ENCODE data around the gene FARP2.

- TF ChIP-seq, protein P1, sequence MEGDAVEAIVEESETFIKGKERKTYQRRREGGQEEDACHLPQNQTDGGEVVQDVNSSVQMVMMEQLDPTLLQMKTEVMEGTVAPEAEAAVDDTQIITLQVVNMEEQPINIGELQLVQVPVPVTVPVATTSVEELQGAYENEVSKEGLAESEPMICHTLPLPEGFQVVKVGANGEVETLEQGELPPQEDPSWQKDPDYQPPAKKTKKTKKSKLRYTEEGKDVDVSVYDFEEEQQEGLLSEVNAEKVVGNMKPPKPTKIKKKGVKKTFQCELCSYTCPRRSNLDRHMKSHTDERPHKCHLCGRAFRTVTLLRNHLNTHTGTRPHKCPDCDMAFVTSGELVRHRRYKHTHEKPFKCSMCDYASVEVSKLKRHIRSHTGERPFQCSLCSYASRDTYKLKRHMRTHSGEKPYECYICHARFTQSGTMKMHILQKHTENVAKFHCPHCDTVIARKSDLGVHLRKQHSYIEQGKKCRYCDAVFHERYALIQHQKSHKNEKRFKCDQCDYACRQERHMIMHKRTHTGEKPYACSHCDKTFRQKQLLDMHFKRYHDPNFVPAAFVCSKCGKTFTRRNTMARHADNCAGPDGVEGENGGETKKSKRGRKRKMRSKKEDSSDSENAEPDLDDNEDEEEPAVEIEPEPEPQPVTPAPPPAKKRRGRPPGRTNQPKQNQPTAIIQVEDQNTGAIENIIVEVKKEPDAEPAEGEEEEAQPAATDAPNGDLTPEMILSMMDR (IDR thresholded peaks at IDR 0.05; ENCODE audit: low read depth, low read length, missing input control): no peak
- no peak for TF ChIP-seq MAX (IDR thresholded peaks at IDR 0.05)
- TF ChIP-seq EGR1 (IDR thresholded peaks at IDR 0.05; ENCODE audit: low read depth in 2 of 2): no peak
- TF ChIP-seq SP1 (IDR thresholded peaks at IDR 0.05): no peak
- no peak for TF ChIP-seq TAF1 (conservative IDR thresholded peaks at IDR 0.05)
- TF ChIP-seq NR2F2 (IDR thresholded peaks at IDR 0.05): no peak
Measured at GRCh38 chr2:241494311-241494908, 138.3 kb downstream of the FARP2 start.

Measured in liver (tissue), 3 donors.